ENCODE data around the gene EGFL8. TPM values are rescaled to one million over a fixed set of nuclear protein-coding genes. Genes with fewer than 3 reads are reported as not detected.
A peak's percentile ranks its signal among the peaks of the same experiment; 100 is the strongest.

EGFL8 gene
- total and polyA plus RNA-seq, 9 of the 15 experiments (the other 6 are each of a cell fraction or from before 2014, with no cell fraction given) = 2.2 to 47.4 (median 14.2) TPM

DNA sequence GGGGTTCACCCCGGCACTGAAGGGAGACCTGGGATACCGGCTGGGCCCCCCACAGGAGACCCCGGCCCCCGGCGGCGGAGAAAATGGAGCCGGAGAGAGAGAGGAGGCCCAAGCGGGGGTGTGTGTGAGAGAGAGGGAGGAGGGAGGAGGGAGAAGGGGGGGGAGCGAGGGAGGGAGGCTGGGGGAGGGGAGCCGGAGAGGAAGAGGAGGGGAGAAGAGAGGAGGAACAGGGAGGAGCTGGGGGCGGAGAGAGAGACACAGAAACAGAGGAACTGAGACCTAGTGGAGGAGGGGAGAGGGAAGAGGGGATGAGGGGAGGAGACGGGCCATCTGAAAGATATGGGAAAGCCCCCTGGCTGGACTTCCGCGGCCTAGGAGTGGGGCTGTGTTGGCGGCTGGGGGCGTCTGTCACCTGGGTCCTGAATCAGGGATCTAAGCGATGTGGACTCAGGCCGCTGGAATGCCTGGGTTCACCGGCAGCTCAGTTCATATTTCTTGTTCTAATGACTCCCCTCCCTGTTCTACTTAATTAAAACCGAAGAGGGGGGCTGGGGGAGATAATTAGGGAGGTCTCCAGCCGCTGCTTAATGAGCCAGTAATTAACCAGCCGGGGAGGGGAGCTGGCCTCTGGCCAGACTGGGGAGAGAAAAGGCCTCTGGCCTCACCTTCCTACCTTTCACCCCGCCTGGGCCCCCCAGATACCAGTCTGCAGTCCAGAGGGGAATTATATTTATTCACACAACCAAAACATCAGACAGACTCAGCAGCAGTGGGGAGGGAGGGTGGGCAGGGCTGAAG lies 25.9 kb downstream of the EGFL8 start, which contains the start of gene PBX2 (continued):
- TF ChIP-seq MYBL2 (IDR thresholded peaks at IDR 0.05; ENCODE audit: low read depth) (no peak), MYBL2 (CRISPR knock-in tag; IDR thresholded peaks at IDR 0.05; ENCODE audit: borderline replicate concordance) (no peak), ZZZ3 (IDR thresholded peaks at IDR 0.05) (no peak), ZNF232 (CRISPR knock-in tag; IDR thresholded peaks at IDR 0.05) (no peak), HNRNPK (IDR thresholded peaks at IDR 0.05; ENCODE audit: low read depth, low read length, poor library complexity, severe bottlenecking) (no peak), TAF7 (tag; IDR thresholded peaks at IDR 0.05) (no peak), FOXK1 (CRISPR knock-in tag; IDR thresholded peaks at IDR 0.05; ENCODE audit: borderline replicate concordance) (no peak), ZNF778 (CRISPR knock-in tag; IDR thresholded peaks at IDR 0.05) (no peak), FOSL1 (tag; conservative IDR thresholded peaks at IDR 0.05) (0 out of 2 replicates have a peak, but pooled peaks have one; percentile 29), CHD1 (IDR thresholded peaks at IDR 0.05; ENCODE audit: low read length) (no peak), ERF (CRISPR knock-in tag; IDR thresholded peaks at IDR 0.05) (no peak), HNRNPLL (IDR thresholded peaks at IDR 0.05; ENCODE audit: low read depth, low read length, poor library complexity, severe bottlenecking) (no peak), NBN (IDR thresholded peaks at IDR 0.05; ENCODE audit: low read depth) (peak; percentile 89), ZNF586 (CRISPR knock-in tag; conservative IDR thresholded peaks at IDR 0.05) (no peak)
- TF ChIP-seq, protein P1, sequence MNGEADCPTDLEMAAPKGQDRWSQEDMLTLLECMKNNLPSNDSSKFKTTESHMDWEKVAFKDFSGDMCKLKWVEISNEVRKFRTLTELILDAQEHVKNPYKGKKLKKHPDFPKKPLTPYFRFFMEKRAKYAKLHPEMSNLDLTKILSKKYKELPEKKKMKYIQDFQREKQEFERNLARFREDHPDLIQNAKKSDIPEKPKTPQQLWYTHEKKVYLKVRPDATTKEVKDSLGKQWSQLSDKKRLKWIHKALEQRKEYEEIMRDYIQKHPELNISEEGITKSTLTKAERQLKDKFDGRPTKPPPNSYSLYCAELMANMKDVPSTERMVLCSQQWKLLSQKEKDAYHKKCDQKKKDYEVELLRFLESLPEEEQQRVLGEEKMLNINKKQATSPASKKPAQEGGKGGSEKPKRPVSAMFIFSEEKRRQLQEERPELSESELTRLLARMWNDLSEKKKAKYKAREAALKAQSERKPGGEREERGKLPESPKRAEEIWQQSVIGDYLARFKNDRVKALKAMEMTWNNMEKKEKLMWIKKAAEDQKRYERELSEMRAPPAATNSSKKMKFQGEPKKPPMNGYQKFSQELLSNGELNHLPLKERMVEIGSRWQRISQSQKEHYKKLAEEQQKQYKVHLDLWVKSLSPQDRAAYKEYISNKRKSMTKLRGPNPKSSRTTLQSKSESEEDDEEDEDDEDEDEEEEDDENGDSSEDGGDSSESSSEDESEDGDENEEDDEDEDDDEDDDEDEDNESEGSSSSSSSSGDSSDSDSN (IDR thresholded peaks at IDR 0.05; ENCODE audit: borderline replicate concordance in 1 of 2, low read depth in 2 of 2, low read length in 2 of 2) = no peak
- TF ChIP-seq, protein P2, sequence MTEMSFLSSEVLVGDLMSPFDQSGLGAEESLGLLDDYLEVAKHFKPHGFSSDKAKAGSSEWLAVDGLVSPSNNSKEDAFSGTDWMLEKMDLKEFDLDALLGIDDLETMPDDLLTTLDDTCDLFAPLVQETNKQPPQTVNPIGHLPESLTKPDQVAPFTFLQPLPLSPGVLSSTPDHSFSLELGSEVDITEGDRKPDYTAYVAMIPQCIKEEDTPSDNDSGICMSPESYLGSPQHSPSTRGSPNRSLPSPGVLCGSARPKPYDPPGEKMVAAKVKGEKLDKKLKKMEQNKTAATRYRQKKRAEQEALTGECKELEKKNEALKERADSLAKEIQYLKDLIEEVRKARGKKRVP (CRISPR knock-in tag; IDR thresholded peaks at IDR 0.05) = no peak
- TF ChIP-seq, protein P3, sequence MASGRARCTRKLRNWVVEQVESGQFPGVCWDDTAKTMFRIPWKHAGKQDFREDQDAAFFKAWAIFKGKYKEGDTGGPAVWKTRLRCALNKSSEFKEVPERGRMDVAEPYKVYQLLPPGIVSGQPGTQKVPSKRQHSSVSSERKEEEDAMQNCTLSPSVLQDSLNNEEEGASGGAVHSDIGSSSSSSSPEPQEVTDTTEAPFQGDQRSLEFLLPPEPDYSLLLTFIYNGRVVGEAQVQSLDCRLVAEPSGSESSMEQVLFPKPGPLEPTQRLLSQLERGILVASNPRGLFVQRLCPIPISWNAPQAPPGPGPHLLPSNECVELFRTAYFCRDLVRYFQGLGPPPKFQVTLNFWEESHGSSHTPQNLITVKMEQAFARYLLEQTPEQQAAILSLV (tag; IDR thresholded peaks at IDR 0.05) = no peak
- TF ChIP-seq, protein P4, sequence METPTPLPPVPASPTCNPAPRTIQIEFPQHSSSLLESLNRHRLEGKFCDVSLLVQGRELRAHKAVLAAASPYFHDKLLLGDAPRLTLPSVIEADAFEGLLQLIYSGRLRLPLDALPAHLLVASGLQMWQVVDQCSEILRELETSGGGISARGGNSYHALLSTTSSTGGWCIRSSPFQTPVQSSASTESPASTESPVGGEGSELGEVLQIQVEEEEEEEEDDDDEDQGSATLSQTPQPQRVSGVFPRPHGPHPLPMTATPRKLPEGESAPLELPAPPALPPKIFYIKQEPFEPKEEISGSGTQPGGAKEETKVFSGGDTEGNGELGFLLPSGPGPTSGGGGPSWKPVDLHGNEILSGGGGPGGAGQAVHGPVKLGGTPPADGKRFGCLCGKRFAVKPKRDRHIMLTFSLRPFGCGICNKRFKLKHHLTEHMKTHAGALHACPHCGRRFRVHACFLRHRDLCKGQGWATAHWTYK (CRISPR knock-in tag; IDR thresholded peaks at IDR 0.05) = 0 out of 2 replicates have a peak, but pooled peaks have one; percentile 63
- TF ChIP-seq, protein P5, sequence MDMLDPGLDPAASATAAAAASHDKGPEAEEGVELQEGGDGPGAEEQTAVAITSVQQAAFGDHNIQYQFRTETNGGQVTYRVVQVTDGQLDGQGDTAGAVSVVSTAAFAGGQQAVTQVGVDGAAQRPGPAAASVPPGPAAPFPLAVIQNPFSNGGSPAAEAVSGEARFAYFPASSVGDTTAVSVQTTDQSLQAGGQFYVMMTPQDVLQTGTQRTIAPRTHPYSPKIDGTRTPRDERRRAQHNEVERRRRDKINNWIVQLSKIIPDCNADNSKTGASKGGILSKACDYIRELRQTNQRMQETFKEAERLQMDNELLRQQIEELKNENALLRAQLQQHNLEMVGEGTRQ (CRISPR knock-in tag; IDR thresholded peaks at IDR 0.05) = no peak

Measured in K562 (cell line).